Measurements from ENCODE around the gene ACVR1B.
A peak's percentile ranks its signal among the peaks of the same experiment; 100 is the strongest.

The ACVR1B gene

GRCh38 chr12:51917746-51918453 is 33.6 kb upstream of the ACVR1B start:
- DNase-seq (ENCODE audit: low read depth) = no peak

GRCh38 chr12:51920046-51920445 is 31.5 kb upstream of the ACVR1B start:
- DNase-seq (ENCODE audit: low read depth) = no peak

- no peak for DNase-seq (ENCODE audit: low read depth)
These were observed 30.3 kb upstream of the ACVR1B start for GRCh38 chr12:51921017-51921725.

GRCh38 chr12:51922146-51922545 is 29.4 kb upstream of the ACVR1B start:
- no peak for DNase-seq (ENCODE audit: low read depth)

- DNase-seq (ENCODE audit: low read depth) = no peak
These were observed 28.6 kb upstream of the ACVR1B start for GRCh38 chr12:51922762-51923505.

GRCh38 chr12:51923506-51924365 is 27.8 kb upstream of the ACVR1B start:
- DNase-seq (ENCODE audit: low read depth) = no peak

- DNase-seq (ENCODE audit: low read depth) = no peak
These were observed 26.8 kb upstream of the ACVR1B start for GRCh38 chr12:51924551-51925319.

GRCh38 chr12:51925346-51926063 is 26.0 kb upstream of the ACVR1B start:
- DNase-seq (ENCODE audit: low read depth) = no peak

GRCh38 chr12:51926064-51926632 is 25.4 kb upstream of the ACVR1B start:
- DNase-seq (ENCODE audit: low read depth) = no peak

GRCh38 chr12:51926718-51927117 is 24.8 kb upstream of the ACVR1B start:
- DNase-seq (ENCODE audit: low read depth) = no peak

GRCh38 chr12:51932218-51933076 is 19.1 kb upstream of the ACVR1B start:
- no peak for DNase-seq (ENCODE audit: low read depth)

GRCh38 chr12:51934080-51934479 is 17.4 kb upstream of the ACVR1B start:
- no peak for DNase-seq (ENCODE audit: low read depth)

- no peak for DNase-seq (ENCODE audit: low read depth)
These were observed 13.6 kb upstream of the ACVR1B start for GRCh38 chr12:51937926-51938325.

- DNase-seq (ENCODE audit: low read depth) = no peak
These were observed 12.8 kb upstream of the ACVR1B start for GRCh38 chr12:51938726-51939125.

GRCh38 chr12:51941011-51941581 is 10.4 kb upstream of the ACVR1B start:
- peak; percentile 17 for DNase-seq (ENCODE audit: low read depth)

GRCh38 chr12:51941604-51942003 is 9.9 kb upstream of the ACVR1B start:
- DNase-seq (ENCODE audit: low read depth) = no peak

GRCh38 chr12:51942056-51942455 is 9.4 kb upstream of the ACVR1B start:
- no peak for DNase-seq (ENCODE audit: low read depth)

GRCh38 chr12:51942501-51943000 is 8.9 kb upstream of the ACVR1B start:
- no peak for DNase-seq (ENCODE audit: low read depth)

- no peak for DNase-seq (ENCODE audit: low read depth)
These were observed 8.2 kb upstream of the ACVR1B start for GRCh38 chr12:51943346-51943745.

Data from non-pigmented ciliary epithelial cell (primary cell).